Spinal cord (tissue), 10 donors: ENCODE results near the gene ACSF3. TPM values are rescaled to one million over a fixed set of nuclear protein-coding genes. Genes with fewer than 3 reads are reported as not detected.
A peak's percentile ranks its signal among the peaks of the same experiment; 100 is the strongest.
"Not testable (repeated sequence)": the region's sequence is repeated elsewhere in the genome, so short reads cannot be mapped to it uniquely, and the experiment has no call there.

ENCODE experiments used
- DNase-seq, 6 donors: peaks; one replicate each; pipeline versions ENCODE4 v3.0.0 to v3.0.0-alpha.2; 2013 to 2015; ENCODE audit warnings: low spot score in 6 of 6, low read depth in 4 of 6
- H3K27ac ChIP-seq: one replicate; pipeline ENCODE4 v1.5.1; 2013; ENCODE audit warnings: low read depth, low read length, control low read depth
- H3K27me3 ChIP-seq: one replicate; pipeline ENCODE4 v1.6.1; 2013; ENCODE audit warnings: low read length; ENCODE audit not compliant: control insufficient read depth, insufficient read depth
- H3K36me3 ChIP-seq: one replicate; pipeline ENCODE4 v1.6.1; 2013; ENCODE audit warnings: low read length; ENCODE audit not compliant: control insufficient read depth, insufficient read depth
- H3K4me1 ChIP-seq: one replicate; pipeline ENCODE4 v1.6.1; 2013; ENCODE audit warnings: low read length; ENCODE audit not compliant: control insufficient read depth, insufficient read depth
- H3K4me3 ChIP-seq: one replicate; pipeline ENCODE4 v1.5.1; 2013; ENCODE audit warnings: low read depth, low read length, control low read depth
- H3K9me3 ChIP-seq: one replicate; pipeline ENCODE4 v1.6.1; 2013; ENCODE audit warnings: low read length; ENCODE audit not compliant: control insufficient read depth, insufficient read depth
- WGBS: methylation state at CpG from one replicate; pipeline ENCODE4 v1.1.5; 2013; ENCODE audit warnings: missing lambda C conversion rate; ENCODE audit not compliant: insufficient coverage; 5-methylcytosine and 5-hydroxymethylcytosine counted together
- polyA plus RNA-seq, 2 donors: library from polyadenylated mRNA; unstranded; fragments of 120-200 nt; gene quantifications; one replicate each; pipeline ENCODE4 v1.2.1, GENCODE V29; 2013; ENCODE audit not compliant: insufficient read length in 2 of 2
- total RNA-seq, 2 donors: library from RNA; depleted of rRNA in 1 of 2; stranded (reverse); fragments of 120-200 nt in 1 of 2; fragments of >200 nt in 1 of 2; gene quantifications; one replicate each; pipeline versions ENCODE4 v1.2.3 to v1.2.4, GENCODE V29; 2013 to 2014
- donor health status: healthy.

The ACSF3 gene
- total and polyA plus RNA-seq, 4 donors: 15.1 to 35.8 (median 29.0) TPM

DNA sequence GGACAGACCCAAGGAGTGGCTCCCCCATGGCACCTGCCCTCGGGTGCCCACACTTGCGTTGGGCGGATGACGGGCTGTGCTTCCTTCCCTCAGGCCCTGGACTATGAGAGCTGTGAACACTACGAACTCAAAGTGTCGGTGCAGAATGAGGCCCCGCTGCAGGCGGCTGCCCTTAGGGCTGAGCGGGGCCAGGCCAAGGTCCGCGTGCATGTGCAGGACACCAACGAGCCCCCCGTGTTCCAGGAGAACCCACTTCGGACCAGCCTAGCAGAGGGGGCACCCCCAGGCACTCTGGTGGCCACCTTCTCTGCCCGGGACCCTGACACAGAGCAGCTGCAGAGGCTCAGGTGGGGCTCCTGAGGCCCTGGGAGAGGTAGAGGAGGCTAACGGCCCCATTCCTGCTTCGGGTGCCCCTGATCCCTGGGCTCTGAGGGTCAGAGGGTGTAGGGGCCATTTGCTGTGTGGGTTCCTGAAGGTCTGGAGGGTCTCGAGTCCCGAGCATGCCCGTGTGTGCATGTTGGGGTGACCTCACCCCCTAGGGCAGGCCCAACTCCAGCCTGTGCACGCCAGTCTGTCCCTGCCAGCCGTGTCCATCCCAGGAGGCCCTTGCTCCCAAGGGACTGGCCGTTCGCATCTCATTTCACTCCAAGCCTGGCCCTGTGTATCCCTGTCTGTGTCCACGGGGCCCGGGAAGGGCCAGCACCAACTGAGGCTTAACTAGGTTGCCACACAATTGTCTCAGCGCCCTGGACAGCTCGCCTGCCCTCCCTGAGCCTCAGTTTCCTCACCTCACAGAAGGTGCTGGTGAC is 96.7 kb downstream of the ACSF3 start:
- Histone ChIP-seq H3K4me1 (peaks cover 22% of the 10 kb centered on the region), H3K36me3 (no peaks in the 10 kb centered on the region), H3K9me3 (no peaks in the 10 kb centered on the region), H3K27me3 (peaks cover 8% of the 10 kb centered on the region), H3K27ac (no peak overlapping the region), H3K4me3 (no peak overlapping the region)
- WGBS: 74% methylated on average over 26 of the region's 28 CpGs
- DNase-seq: no peak

DNA sequence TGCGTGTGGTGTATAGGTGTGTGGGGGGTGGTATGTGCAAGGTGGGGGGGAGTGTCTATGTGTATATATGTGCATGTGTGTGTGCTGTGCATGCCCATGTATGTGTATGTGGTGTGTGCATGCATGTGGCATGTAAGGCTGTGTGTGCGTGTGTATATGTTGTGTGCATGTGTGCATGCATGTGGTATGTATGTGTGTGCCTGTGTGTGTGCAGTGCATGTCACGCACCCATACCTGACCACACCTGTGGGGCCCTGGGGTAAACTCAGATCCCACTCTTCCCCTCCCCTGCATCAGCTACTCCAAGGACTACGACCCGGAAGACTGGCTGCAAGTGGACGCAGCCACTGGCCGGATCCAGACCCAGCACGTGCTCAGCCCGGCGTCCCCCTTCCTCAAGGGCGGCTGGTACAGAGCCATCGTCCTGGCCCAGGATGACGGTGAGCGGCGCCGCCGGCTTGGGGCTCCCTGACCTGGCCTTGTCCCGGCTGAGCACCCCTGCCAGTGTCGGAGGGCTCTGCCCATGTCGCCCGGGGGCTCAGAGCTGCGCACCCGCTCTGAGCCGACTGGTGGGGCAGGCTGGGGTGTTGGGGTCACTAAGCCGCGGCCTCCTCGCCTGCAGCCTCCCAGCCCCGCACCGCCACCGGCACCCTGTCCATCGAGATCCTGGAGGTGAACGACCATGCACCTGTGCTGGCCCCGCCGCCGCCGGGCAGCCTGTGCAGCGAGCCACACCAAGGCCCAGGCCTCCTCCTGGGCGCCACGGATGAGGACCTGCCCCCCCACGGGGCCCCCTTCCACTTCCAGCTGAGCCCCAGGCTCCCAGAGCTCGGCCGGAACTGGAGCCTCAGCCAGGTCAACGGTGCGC is 97.6 kb downstream of the ACSF3 start:
- H3K4me1 ChIP-seq: peaks cover 22% of the 10 kb centered on the region
- H3K27ac ChIP-seq: no peak overlapping the region
- H3K4me3 ChIP-seq: no peak overlapping the region
- 58% methylated on average over 38 of the region's 44 CpGs for WGBS
- H3K27me3 ChIP-seq: peaks cover 8% of the 10 kb centered on the region
- no peaks in the 10 kb centered on the region for H3K9me3 ChIP-seq
- DNase-seq: no peak
- no peaks in the 10 kb centered on the region for H3K36me3 ChIP-seq

- no peaks in the 10 kb centered on the region for H3K36me3 ChIP-seq
Measured at GRCh38 chr16:89191901-89192185, 98.2 kb downstream of the ACSF3 start.

GRCh38 chr16:89192186-89192955 is 98.7 kb downstream of the ACSF3 start:
- H3K36me3 ChIP-seq, H3K27me3 ChIP-seq, H3K27ac ChIP-seq, H3K9me3 ChIP-seq, H3K4me3 ChIP-seq: not testable (repeated sequence)
- 1% methylated on average over 51 of the region's 63 CpGs for WGBS
- H3K4me1 ChIP-seq: peaks cover 22% of the 10 kb centered on the region
- DNase-seq: peak in 3 of 6 donors; percentile 71 to 89 (median 81)

More at GRCh38 chr16:89191901-89192185, 98.2 kb downstream of the ACSF3 start:
- Histone ChIP-seq H3K27me3 (peaks cover 8% of the 10 kb centered on the region), H3K4me1 (peaks cover 22% of the 10 kb centered on the region), H3K9me3 (no peaks in the 10 kb centered on the region), H3K27ac (no peak overlapping the region), H3K4me3 (no peak overlapping the region)
- WGBS: 1% methylated on average over 9 of the region's 19 CpGs
- DNase-seq: no peak

DNA sequence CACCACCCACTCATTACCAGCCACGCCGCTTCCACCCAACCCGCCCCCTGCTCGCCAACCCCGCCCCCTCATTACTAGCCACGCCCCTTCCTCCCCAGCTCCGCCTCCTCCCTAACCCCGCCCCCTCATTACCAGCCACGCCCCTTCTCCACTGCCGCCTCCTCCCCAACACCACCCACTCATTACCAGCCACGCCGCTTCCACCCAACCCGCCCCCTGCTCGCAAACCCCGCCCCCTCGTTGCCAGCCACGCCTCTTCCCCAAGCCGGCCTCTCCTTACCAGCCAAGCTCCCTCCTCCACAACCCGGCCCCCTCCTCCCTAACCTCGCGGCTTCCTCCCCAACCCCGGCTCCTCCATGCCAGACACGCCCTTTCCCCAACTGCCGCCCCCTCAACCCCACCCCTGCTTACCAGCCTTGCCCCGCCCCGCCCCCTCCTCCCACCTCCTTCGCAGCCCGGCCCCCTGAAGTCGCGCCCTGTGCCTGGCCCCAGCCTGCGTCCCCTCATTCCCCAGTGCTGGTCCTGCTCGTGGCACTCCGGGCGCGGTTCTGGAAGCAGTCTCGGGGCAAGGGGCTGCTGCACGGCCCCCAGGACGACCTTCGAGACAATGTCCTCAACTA is 99.4 kb downstream of the ACSF3 start:
- H3K27ac ChIP-seq: no peak overlapping the region
- H3K27me3 ChIP-seq: peaks cover 8% of the 10 kb centered on the region
- WGBS: 7% methylated on average over 22 of the region's 39 CpGs
- no peaks in the 10 kb centered on the region for H3K9me3 ChIP-seq
- H3K4me1 ChIP-seq: peaks cover 22% of the 10 kb centered on the region
- DNase-seq: peak in 1 of 6 donors; percentile 45
- H3K4me3 ChIP-seq: no peak overlapping the region
- H3K36me3 ChIP-seq: no peaks in the 10 kb centered on the region

DNA sequence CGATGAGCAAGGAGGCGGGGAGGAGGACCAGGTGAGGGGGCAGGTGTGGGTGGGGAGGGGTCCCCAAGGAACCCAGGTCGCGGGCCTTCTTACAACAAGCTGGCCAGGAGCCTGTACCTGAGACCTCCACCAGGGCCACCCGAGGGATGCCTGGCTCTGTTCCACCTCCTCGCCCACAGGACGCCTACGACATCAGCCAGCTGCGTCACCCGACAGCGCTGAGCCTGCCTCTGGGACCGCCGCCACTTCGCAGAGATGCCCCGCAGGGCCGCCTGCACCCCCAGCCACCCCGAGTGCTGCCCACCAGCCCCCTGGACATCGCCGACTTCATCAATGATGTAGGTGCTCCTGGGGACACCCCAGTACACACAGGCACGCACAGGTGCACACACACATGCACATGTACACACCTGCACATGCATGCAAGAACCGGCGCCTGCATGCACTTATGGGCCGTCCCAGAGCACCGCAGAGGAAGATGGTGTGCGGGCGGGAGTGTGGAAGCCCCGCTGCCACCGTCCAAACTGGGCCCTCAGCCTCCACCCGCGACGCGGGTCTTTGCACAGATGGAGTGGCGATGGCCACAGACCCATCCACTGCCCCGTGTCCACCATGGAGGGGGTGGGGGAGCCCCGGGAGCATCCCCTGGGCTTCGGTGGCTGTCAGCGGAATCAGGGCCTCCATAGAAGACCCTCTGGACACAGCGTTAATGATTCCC is 100.1 kb downstream of the ACSF3 start:
- Histone ChIP-seq H3K9me3 (no peaks in the 10 kb centered on the region), H3K27me3 (peaks cover 8% of the 10 kb centered on the region), H3K4me1 (peaks cover 22% of the 10 kb centered on the region), H3K4me3 (no peak overlapping the region), H3K27ac (no peak overlapping the region), H3K36me3 (no peaks in the 10 kb centered on the region)
- WGBS: 59% methylated on average over 31 of the region's 38 CpGs
- no peak for DNase-seq

DNA sequence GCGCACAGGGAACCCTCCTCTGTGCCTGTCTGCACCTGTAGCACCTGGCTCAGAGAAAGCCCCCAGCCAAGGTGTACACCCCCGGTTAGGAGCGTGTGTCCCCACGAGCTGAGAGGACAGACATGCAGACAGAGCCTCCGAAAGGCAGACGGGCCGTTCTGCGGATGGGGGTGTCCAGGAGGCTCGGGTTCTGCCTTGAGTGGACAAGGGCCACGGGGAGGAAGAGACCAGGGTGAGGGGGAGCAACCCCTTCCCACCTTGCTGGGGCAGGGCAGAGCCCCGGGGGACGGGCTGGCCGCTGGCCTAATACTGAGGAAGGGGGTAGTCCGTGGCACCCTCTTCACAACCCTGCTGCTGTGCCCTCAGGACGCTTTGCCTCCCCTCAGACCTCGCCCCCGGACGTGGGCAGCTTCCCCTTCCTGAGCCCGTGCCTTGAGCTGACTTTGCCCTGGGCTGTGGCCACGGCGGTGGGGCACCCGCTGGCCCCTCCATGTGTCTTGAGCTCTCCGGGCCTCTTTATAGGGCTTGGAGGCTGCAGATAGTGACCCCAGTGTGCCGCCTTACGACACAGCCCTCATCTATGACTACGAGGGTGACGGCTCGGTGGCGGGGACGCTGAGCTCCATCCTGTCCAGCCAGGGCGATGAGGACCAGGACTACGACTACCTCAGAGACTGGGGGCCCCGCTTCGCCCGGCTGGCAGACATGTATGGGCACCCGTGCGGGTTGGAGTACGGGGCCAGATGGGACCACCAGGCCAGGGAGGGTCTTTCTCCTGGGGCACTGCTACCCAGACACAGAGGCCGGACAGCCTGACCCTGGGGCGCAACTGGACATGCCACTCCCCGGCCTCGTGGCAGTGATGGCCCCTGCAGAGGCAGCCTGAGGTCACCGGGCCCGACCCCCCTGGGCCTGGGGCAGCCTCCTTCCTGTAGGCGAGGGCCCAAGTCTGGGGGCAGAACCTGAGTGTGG is 101.0 kb downstream of the ACSF3 start:
- Histone ChIP-seq H3K27ac (no peak overlapping the region), H3K9me3 (no peaks in the 10 kb centered on the region), H3K4me3 (no peak overlapping the region), H3K4me1 (peaks cover 22% of the 10 kb centered on the region), H3K36me3 (no peaks in the 10 kb centered on the region), H3K27me3 (peaks cover 13% of the 10 kb centered on the region)
- 86% methylated on average over 44 of the region's 45 CpGs for WGBS
- no peak for DNase-seq

GRCh38 chr16:89195521-89196171 is 102.0 kb downstream of the ACSF3 start:
- Histone ChIP-seq H3K27me3 (peaks cover 23% of the 10 kb centered on the region), H3K36me3 (no peaks in the 10 kb centered on the region), H3K9me3 (no peaks in the 10 kb centered on the region)

More at GRCh38 chr16:89195521-89196171, 102.0 kb downstream of the ACSF3 start:
- DNase-seq: no peak
- WGBS: 85% methylated on average over 21 of the region's 21 CpGs
- Histone ChIP-seq H3K4me1 (peaks cover 28% of the 10 kb centered on the region), H3K4me3 (no peak overlapping the region), H3K27ac (no peak overlapping the region)
